HUES48 (cell line): ENCODE measurements around the gene NR3C2.
"Not testable (repeated sequence)": the region's sequence is repeated elsewhere in the genome, so short reads cannot be mapped to it uniquely, and the experiment has no call there.

ENCODE experiments used
- H3K27ac ChIP-seq: one replicate; pipeline ENCODE4 v1.7.0; 2013; ENCODE audit warnings: low read depth, low read length, inconsistent platforms
- H3K27me3 ChIP-seq: 2 replicates; pipeline ENCODE4 v1.6.1; 2013; ENCODE audit warnings: mild to moderate bottlenecking, low read length; ENCODE audit not compliant: control insufficient read depth, insufficient read depth
- H3K36me3 ChIP-seq: 2 replicates; pipeline ENCODE4 v1.6.1; 2013; ENCODE audit warnings: low read length; ENCODE audit not compliant: control insufficient read depth, insufficient read depth
- H3K4me1 ChIP-seq: 2 replicates; pipeline ENCODE4 v1.6.1; 2013; ENCODE audit warnings: mild to moderate bottlenecking, low read length; ENCODE audit not compliant: control insufficient read depth, insufficient read depth
- H3K4me3 ChIP-seq: 2 replicates; pipeline ENCODE4 v1.5.1; 2013; ENCODE audit warnings: mild to moderate bottlenecking, low read depth, low read length
- H3K9ac ChIP-seq: 2 replicates; pipeline ENCODE4 v1.6.1; 2013; ENCODE audit warnings: mild to moderate bottlenecking, low read depth, low read length, moderate library complexity
- H3K9me3 ChIP-seq: 2 replicates; pipeline ENCODE4 v1.6.1; 2013; ENCODE audit warnings: low read length; ENCODE audit not compliant: control insufficient read depth, insufficient read depth

Gene NR3C2

GRCh38 chr4:148341980-148342800 lies 100.0 kb downstream of the NR3C2 start:
- Histone ChIP-seq H3K9me3 (no peaks in the 10 kb centered on the region), H3K4me1 (0 out of 2 replicates have a peak, but pooled peaks cover 4% of the 10 kb centered on the region), H3K36me3 (no peaks in the 10 kb centered on the region), H3K9ac (no peak overlapping the region), H3K27me3 (no peaks in the 10 kb centered on the region), H3K4me3 (no peak overlapping the region), H3K27ac (no peak overlapping the region)

- no peak overlapping the region for H3K4me3 ChIP-seq
- no peak overlapping the region for H3K9ac ChIP-seq
- H3K27me3 ChIP-seq = no peaks in the 10 kb centered on the region
- peaks cover 14% of the 10 kb centered on the region for H3K4me1 ChIP-seq
- no peaks in the 10 kb centered on the region for H3K9me3 ChIP-seq
- H3K36me3 ChIP-seq = no peaks in the 10 kb centered on the region
- no peak overlapping the region for H3K27ac ChIP-seq
These were observed 107.1 kb downstream of the NR3C2 start for GRCh38 chr4:148335133-148335532.

- Histone ChIP-seq H3K27ac (no peak overlapping the region), H3K4me3 (no peak overlapping the region), H3K9ac (no peak overlapping the region), H3K9me3 (no peaks in the 10 kb centered on the region), H3K27me3 (no peaks in the 10 kb centered on the region), H3K36me3 (no peaks in the 10 kb centered on the region), H3K4me1 (peaks cover 17% of the 10 kb centered on the region)
These were observed 108.9 kb downstream of the NR3C2 start for GRCh38 chr4:148333265-148333664.

GRCh38 chr4:148332486-148332885 lies 109.7 kb downstream of the NR3C2 start:
- no peaks in the 10 kb centered on the region for H3K27me3 ChIP-seq
- H3K9ac ChIP-seq = no peak overlapping the region
- H3K27ac ChIP-seq = no peak overlapping the region
- no peaks in the 10 kb centered on the region for H3K36me3 ChIP-seq
- peaks cover 17% of the 10 kb centered on the region for H3K4me1 ChIP-seq
- H3K9me3 ChIP-seq = no peaks in the 10 kb centered on the region
- no peak overlapping the region for H3K4me3 ChIP-seq

- H3K9ac ChIP-seq = no peak overlapping the region
- H3K4me1 ChIP-seq = peaks cover 17% of the 10 kb centered on the region
- H3K9me3 ChIP-seq = no peaks in the 10 kb centered on the region
- no peaks in the 10 kb centered on the region for H3K27me3 ChIP-seq
- no peak overlapping the region for H3K27ac ChIP-seq
- no peaks in the 10 kb centered on the region for H3K36me3 ChIP-seq
- no peak overlapping the region for H3K4me3 ChIP-seq
These were observed 111.5 kb downstream of the NR3C2 start for GRCh38 chr4:148330724-148331123.

- H3K9me3 ChIP-seq = no peaks in the 10 kb centered on the region
- H3K27me3 ChIP-seq = no peaks in the 10 kb centered on the region
- no peak overlapping the region for H3K4me3 ChIP-seq
- no peak overlapping the region for H3K27ac ChIP-seq
- H3K36me3 ChIP-seq = no peaks in the 10 kb centered on the region
- no peak overlapping the region for H3K9ac ChIP-seq
- peaks cover 17% of the 10 kb centered on the region for H3K4me1 ChIP-seq
These were observed 112.1 kb downstream of the NR3C2 start for GRCh38 chr4:148330161-148330560.

GRCh38 chr4:148329751-148330150 lies 112.5 kb downstream of the NR3C2 start:
- H3K4me3 ChIP-seq = no peak overlapping the region
- H3K27me3 ChIP-seq = no peaks in the 10 kb centered on the region
- H3K27ac ChIP-seq = no peak overlapping the region
- H3K9me3 ChIP-seq = no peaks in the 10 kb centered on the region
- H3K4me1 ChIP-seq = peaks cover 17% of the 10 kb centered on the region
- no peaks in the 10 kb centered on the region for H3K36me3 ChIP-seq
- H3K9ac ChIP-seq = no peak overlapping the region

GRCh38 chr4:148327683-148328082 lies 114.5 kb downstream of the NR3C2 start:
- no peaks in the 10 kb centered on the region for H3K9me3 ChIP-seq

GRCh38 chr4:148323316-148323715 lies 118.9 kb downstream of the NR3C2 start:
- not testable (repeated sequence) for H3K4me1 ChIP-seq, H3K9me3 ChIP-seq, H3K27me3 ChIP-seq, H3K27ac ChIP-seq, H3K36me3 ChIP-seq
- peak overlapping the region; percentile 13; the same call in 1 of the 2 replicates for H3K9ac ChIP-seq
- peak overlapping the region; percentile 44; the same call in 1 of the 2 replicates for H3K4me3 ChIP-seq

More at GRCh38 chr4:148327683-148328082, 114.5 kb downstream of the NR3C2 start:
- Histone ChIP-seq H3K9ac (no peak overlapping the region), H3K27me3 (no peaks in the 10 kb centered on the region), H3K4me1 (peaks cover 17% of the 10 kb centered on the region), H3K27ac (no peak overlapping the region), H3K4me3 (no peak overlapping the region), H3K36me3 (no peaks in the 10 kb centered on the region)

- no peak overlapping the region for H3K4me3 ChIP-seq
These were observed 127.2 kb downstream of the NR3C2 start for GRCh38 chr4:148315049-148315448.

GRCh38 chr4:148312956-148313490 lies 129.2 kb downstream of the NR3C2 start:
- Histone ChIP-seq H3K27ac (no peak overlapping the region), H3K27me3 (no peaks in the 10 kb centered on the region), H3K9me3 (no peaks in the 10 kb centered on the region), H3K9ac (no peak overlapping the region), H3K4me1 (no peaks in the 10 kb centered on the region), H3K36me3 (no peaks in the 10 kb centered on the region), H3K4me3 (no peak overlapping the region)

More at GRCh38 chr4:148315049-148315448, 127.2 kb downstream of the NR3C2 start:
- Histone ChIP-seq H3K9ac (no peak overlapping the region), H3K9me3 (no peaks in the 10 kb centered on the region), H3K27ac (no peak overlapping the region), H3K27me3 (no peaks in the 10 kb centered on the region), H3K4me1 (no peaks in the 10 kb centered on the region), H3K36me3 (no peaks in the 10 kb centered on the region)
